HG03521 (cell line): Measurements from ENCODE around the gene DYNLRB1.

Experiments
- ATAC-seq: cut with Tn5 transposase; IDR thresholded peaks from one replicate; pipeline ENCODE4 v1.9.1; 2021; ENCODE audit warnings: mild to moderate bottlenecking, moderate library complexity; ENCODE audit not compliant: unreplicated experiment

Gene DYNLRB1

GRCh38 chr20:34577061-34577460 is 60.8 kb downstream of the DYNLRB1 start:
- no peak for ATAC-seq

- no peak for ATAC-seq
These were observed 61.8 kb downstream of the DYNLRB1 start for GRCh38 chr20:34578025-34578424.

GRCh38 chr20:34578521-34578920 is 62.3 kb downstream of the DYNLRB1 start:
- no peak for ATAC-seq

- ATAC-seq: no peak
These were observed 63.2 kb downstream of the DYNLRB1 start for GRCh38 chr20:34579191-34579978.

GRCh38 chr20:34579979-34580940 is 64.0 kb downstream of the DYNLRB1 start:
- ATAC-seq: peak; percentile 58

GRCh38 chr20:34581341-34582184 is 65.3 kb downstream of the DYNLRB1 start:
- no peak for ATAC-seq

- ATAC-seq: no peak
These were observed 66.0 kb downstream of the DYNLRB1 start for GRCh38 chr20:34582221-34582620.

- no peak for ATAC-seq
These were observed 66.7 kb downstream of the DYNLRB1 start for GRCh38 chr20:34582911-34583310.

- ATAC-seq: no peak
These were observed 67.3 kb downstream of the DYNLRB1 start for GRCh38 chr20:34583544-34583943.

- ATAC-seq: no peak
These were observed 68.8 kb downstream of the DYNLRB1 start for GRCh38 chr20:34585019-34585418.

- no peak for ATAC-seq
These were observed 70.4 kb downstream of the DYNLRB1 start for GRCh38 chr20:34586488-34587163.
